Measurements from ENCODE around the gene LCN12.

DNA sequence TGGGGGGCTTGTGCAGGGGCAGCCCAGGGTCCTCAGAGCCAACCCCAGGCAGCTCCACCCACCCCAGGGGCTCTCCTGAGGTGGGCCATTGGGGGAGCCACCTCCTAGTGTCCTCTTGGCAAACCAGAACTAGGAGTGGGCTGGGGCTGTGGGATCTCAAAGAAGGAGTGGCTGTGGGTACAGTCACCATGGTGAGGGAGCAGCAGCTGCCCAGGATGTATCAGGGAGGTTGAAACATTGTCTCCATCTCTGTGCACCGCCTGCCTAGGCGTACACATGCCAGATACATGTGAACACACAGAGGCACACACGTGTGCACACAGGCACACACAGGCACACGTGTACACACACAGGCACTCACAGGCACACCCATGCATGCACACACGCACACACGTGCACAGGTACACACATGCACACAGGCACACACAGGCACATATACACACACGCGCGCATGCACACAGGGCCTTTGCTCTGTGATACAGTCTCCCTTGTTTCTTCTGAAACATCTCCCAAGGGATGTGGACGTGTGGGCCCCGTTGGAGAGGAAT is 10.7 kb downstream of the LCN12 start:
- TF ChIP-seq, protein P1, sequence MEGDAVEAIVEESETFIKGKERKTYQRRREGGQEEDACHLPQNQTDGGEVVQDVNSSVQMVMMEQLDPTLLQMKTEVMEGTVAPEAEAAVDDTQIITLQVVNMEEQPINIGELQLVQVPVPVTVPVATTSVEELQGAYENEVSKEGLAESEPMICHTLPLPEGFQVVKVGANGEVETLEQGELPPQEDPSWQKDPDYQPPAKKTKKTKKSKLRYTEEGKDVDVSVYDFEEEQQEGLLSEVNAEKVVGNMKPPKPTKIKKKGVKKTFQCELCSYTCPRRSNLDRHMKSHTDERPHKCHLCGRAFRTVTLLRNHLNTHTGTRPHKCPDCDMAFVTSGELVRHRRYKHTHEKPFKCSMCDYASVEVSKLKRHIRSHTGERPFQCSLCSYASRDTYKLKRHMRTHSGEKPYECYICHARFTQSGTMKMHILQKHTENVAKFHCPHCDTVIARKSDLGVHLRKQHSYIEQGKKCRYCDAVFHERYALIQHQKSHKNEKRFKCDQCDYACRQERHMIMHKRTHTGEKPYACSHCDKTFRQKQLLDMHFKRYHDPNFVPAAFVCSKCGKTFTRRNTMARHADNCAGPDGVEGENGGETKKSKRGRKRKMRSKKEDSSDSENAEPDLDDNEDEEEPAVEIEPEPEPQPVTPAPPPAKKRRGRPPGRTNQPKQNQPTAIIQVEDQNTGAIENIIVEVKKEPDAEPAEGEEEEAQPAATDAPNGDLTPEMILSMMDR (IDR thresholded peaks at IDR 0.05 in 2 of 3, conservative IDR thresholded peaks at IDR 0.05 in 1 of 3; ENCODE audit: borderline replicate concordance in 1 of 3, insufficient read depth in 1 of 3, low read depth in 2 of 3, low read length in 2 of 3), result no peak
- TF ChIP-seq FOSL1 (IDR thresholded peaks at IDR 0.05; ENCODE audit: low read depth) (no peak), CEBPB (IDR thresholded peaks at IDR 0.05; ENCODE audit: low read depth) (no peak), ZNF274 (IDR thresholded peaks at IDR 0.05; ENCODE audit: low read depth, low read length) (no peak), POLR2AphosphoS5 (IDR thresholded peaks at IDR 0.05; ENCODE audit: low read depth, low read length) (no peak), SP1 (IDR thresholded peaks at IDR 0.05; ENCODE audit: low read depth) (no peak), JUND (IDR thresholded peaks at IDR 0.05) (no peak)
